GM12874 (cell line): ENCODE measurements around the gene ARSB.

Experiments used
- CTCF ChIP-seq: IDR thresholded peaks from 2 replicates; pipeline ENCODE4 v1.5.1; 2011; ENCODE audit warnings: low read depth, mild to moderate bottlenecking, control low read depth, low read length, moderate library complexity; ENCODE audit not compliant: insufficient read depth

Gene ARSB

GRCh38 chr5:78968781-78969180, 16.3 kb downstream of the ARSB start:
- TF ChIP-seq CTCF, result no peak

- peak; percentile 20; the same call in 1 of the 2 replicates for TF ChIP-seq CTCF
These were observed 20.2 kb downstream of the ARSB start for GRCh38 chr5:78964889-78965288.

GRCh38 chr5:78961743-78962142, 23.4 kb downstream of the ARSB start:
- TF ChIP-seq CTCF, result no peak

GRCh38 chr5:78959767-78960166, 25.3 kb downstream of the ARSB start:
- TF ChIP-seq CTCF, result no peak

- no peak for TF ChIP-seq CTCF
These were observed 26.3 kb downstream of the ARSB start for GRCh38 chr5:78958672-78959445.

GRCh38 chr5:78956901-78957300, 28.2 kb downstream of the ARSB start:
- TF ChIP-seq CTCF, result no peak

GRCh38 chr5:78953092-78953800, 31.9 kb downstream of the ARSB start:
- TF ChIP-seq CTCF, result no peak
